Calu3 (cell line): ENCODE data around the gene CLCF1. TPM values are rescaled to one million over a fixed set of nuclear protein-coding genes. Genes with fewer than 3 reads are reported as not detected.

Experiments
- BruUV-seq: library from RNA; stranded (reverse); fragments of 400-500 nt; replicated peaks from 2 replicates; lab custom pipeline; 2021; lab: Mats Ljungman, UMichigan
- CTCF ChIA-PET: fragments of 300-600 bp; sonication (Branson Sonifier 250); formaldehyde crosslinking; loops from one replicate; lab custom pipeline; 2022; ENCODE audit warnings: antibody characterized with exemption; lab: Charles Lee
- DNase-seq: peaks from one replicate; pipeline ENCODE4 v3.0.0; 2022
- H3K27ac Mint-ChIP-seq: one replicate; pipeline ENCODE4 v1.8.0; 2022; ENCODE audit warnings: mixed read lengths; ENCODE audit not compliant: unreplicated experiment
- H3K27me3 Mint-ChIP-seq: one replicate; pipeline ENCODE4 v1.8.0; 2022; ENCODE audit warnings: mixed read lengths; ENCODE audit not compliant: unreplicated experiment
- H3K36me3 Mint-ChIP-seq: one replicate; pipeline ENCODE4 v1.8.0; 2022; ENCODE audit warnings: mild to moderate bottlenecking, moderate library complexity, mixed read lengths; ENCODE audit not compliant: insufficient read depth, unreplicated experiment
- H3K4me1 Mint-ChIP-seq: one replicate; pipeline ENCODE4 v1.8.0; 2022; ENCODE audit warnings: mild to moderate bottlenecking, low read depth, mixed read lengths; ENCODE audit not compliant: unreplicated experiment
- H3K4me3 Mint-ChIP-seq: one replicate; pipeline ENCODE4 v1.8.0; 2022; ENCODE audit warnings: mild to moderate bottlenecking, low read depth, moderate library complexity, mixed read lengths; ENCODE audit not compliant: unreplicated experiment
- H3K9me3 Mint-ChIP-seq: one replicate; pipeline ENCODE4 v1.8.0; 2022; ENCODE audit warnings: low read depth, mixed read lengths; ENCODE audit not compliant: unreplicated experiment
- CTCF ChIP-seq: fragments of 200-600 bp; IDR thresholded peaks from one replicate; pipeline ENCODE4 v1.8.0; 2022; ENCODE audit warnings: antibody characterized with exemption; ENCODE audit not compliant: unreplicated experiment
- intact Hi-C: fragments of 100-400 bp; cut with micrococcal nuclease; formaldehyde crosslinking; loops from one replicate; pipeline ENCODE4 v1.10.0; 2022; ENCODE audit not compliant: unreplicated experiment
- total RNA-seq: library from RNA; stranded (reverse); gene quantifications from 2 replicates; pipeline ENCODE4 v1.2.3, GENCODE V29; 2022

The CLCF1 gene
- total RNA-seq, 1 experiment from 2014 or later, result 7.5 TPM

GRCh38 chr11:67384851-67385366 is 11.5 kb upstream of the CLCF1 start:
- Mint-ChIP-seq H3K27me3 (no peaks in the 10 kb centered on the region), H3K4me3 (no peak overlapping the region), H3K27ac (no peak overlapping the region), H3K9me3 (no peaks in the 10 kb centered on the region), H3K4me1 (peaks cover 52% of the 10 kb centered on the region), H3K36me3 (peaks cover 11% of the 10 kb centered on the region)
- intact Hi-C loops, result loop anchor here (5.0 to 10.0 kb wide), 2 partner anchors 38 to 120 kb away; partner anchors contain the start of gene GRK2
- BruUV-seq, result no TSS peak
- no peak for TF ChIP-seq CTCF
- CTCF ChIA-PET, result interaction anchor here (1.4 to 1.5 kb wide), 2 partner anchors 11 to 68 kb away, joined by 3 to 4 read pairs; partner anchors contain the start of gene CLCF1
- DNase-seq, result no peak

GRCh38 chr11:67382276-67383136 is 9.1 kb upstream of the CLCF1 start:
- TF ChIP-seq CTCF, result peak; percentile 94
- Mint-ChIP-seq H3K27me3 (no peaks in the 10 kb centered on the region), H3K4me3 (no peak overlapping the region), H3K4me1 (peaks cover 59% of the 10 kb centered on the region), H3K36me3 (peaks cover 13% of the 10 kb centered on the region), H3K27ac (peak overlapping the region; percentile 2), H3K9me3 (no peaks in the 10 kb centered on the region)
- CTCF ChIA-PET, result interaction anchor here (0.6 to 4.9 kb wide), 16 partner anchors 9 to 329 kb away, joined by 3 to 46 read pairs (median 6); partner anchors contain the start of genes CLCF1, POLD4, PPP1CA and RAD9A
- DNase-seq, result peak; percentile 88
- intact Hi-C loops, result loop anchor here (5.0 to 10.0 kb wide), 2 partner anchors 35 to 118 kb away; partner anchors contain the start of gene GRK2
- no TSS peak for BruUV-seq

- H3K4me1 Mint-ChIP-seq, result peaks cover 70% of the 10 kb centered on the region
- peaks cover 20% of the 10 kb centered on the region for H3K36me3 Mint-ChIP-seq
- H3K9me3 Mint-ChIP-seq, result no peaks in the 10 kb centered on the region
- CTCF ChIA-PET, result interaction anchor here (0.5 to 4.9 kb wide), 15 partner anchors 8 to 78 kb away, joined by 3 to 46 read pairs (median 5); partner anchors contain the start of genes CLCF1, POLD4, PPP1CA and SSH3
- H3K4me3 Mint-ChIP-seq, result no peak overlapping the region
- no peaks in the 10 kb centered on the region for H3K27me3 Mint-ChIP-seq
- no TSS peak for BruUV-seq
- peak overlapping the region; percentile 51 for H3K27ac Mint-ChIP-seq
- DNase-seq, result no peak
- intact Hi-C loops, result loop anchor here (5.0 to 10.0 kb wide), 2 partner anchors 34 to 117 kb away; partner anchors contain the start of gene GRK2
- TF ChIP-seq CTCF, result no peak
Measured at GRCh38 chr11:67381244-67381972, 8.0 kb upstream of the CLCF1 start.
